ENCODE measurements around the gene ARL6IP4.
A peak's percentile ranks its signal among the peaks of the same experiment; 100 is the strongest.

Gene ARL6IP4

GRCh38 chr12:122965321-122965751 lies 15.1 kb upstream of the ARL6IP4 start:
- Histone ChIP-seq H3K4me3 (ENCODE audit: insufficient read depth, low read length, poor library complexity, severe bottlenecking) (no peak overlapping the region), H3F3A (ENCODE audit: insufficient read depth) (peaks cover 5% of the 10 kb centered on the region; the same call in 1 of the 2 replicates), H3K9me2 (replicated peaks; ENCODE audit: insufficient read depth, low read length) (no peaks in the 10 kb centered on the region), H3K4me2 (ENCODE audit: low read depth, low read length, poor library complexity, severe bottlenecking) (no peak overlapping the region), H3K36me3 (ENCODE audit: low read length) (no peaks in the 10 kb centered on the region), H2AFZ (ENCODE audit: low read depth, low read length, severe bottlenecking) (no peak overlapping the region), H3K27ac (ENCODE audit: low read depth, low read length) (no peak overlapping the region), H3K9ac (ENCODE audit: low read length) (no peak overlapping the region), H3K9me3 (ENCODE audit: insufficient read depth, low read length) (no peaks in the 10 kb centered on the region), H3K27me3 (ENCODE audit: low read length) (no peaks in the 10 kb centered on the region), H4K20me1 (ENCODE audit: low read depth, low read length) (no peaks in the 10 kb centered on the region), H3K79me2 (ENCODE audit: insufficient read depth, low read length) (no peaks in the 10 kb centered on the region)
- TF ChIP-seq CTCF (IDR thresholded peaks at IDR 0.05; ENCODE audit: insufficient read depth, low read length, poor library complexity, severe bottlenecking) = no peak
- TF ChIP-seq EZH2phosphoT487 (conservative IDR thresholded peaks at IDR 0.05; ENCODE audit: low read length) = no peak

DNA sequence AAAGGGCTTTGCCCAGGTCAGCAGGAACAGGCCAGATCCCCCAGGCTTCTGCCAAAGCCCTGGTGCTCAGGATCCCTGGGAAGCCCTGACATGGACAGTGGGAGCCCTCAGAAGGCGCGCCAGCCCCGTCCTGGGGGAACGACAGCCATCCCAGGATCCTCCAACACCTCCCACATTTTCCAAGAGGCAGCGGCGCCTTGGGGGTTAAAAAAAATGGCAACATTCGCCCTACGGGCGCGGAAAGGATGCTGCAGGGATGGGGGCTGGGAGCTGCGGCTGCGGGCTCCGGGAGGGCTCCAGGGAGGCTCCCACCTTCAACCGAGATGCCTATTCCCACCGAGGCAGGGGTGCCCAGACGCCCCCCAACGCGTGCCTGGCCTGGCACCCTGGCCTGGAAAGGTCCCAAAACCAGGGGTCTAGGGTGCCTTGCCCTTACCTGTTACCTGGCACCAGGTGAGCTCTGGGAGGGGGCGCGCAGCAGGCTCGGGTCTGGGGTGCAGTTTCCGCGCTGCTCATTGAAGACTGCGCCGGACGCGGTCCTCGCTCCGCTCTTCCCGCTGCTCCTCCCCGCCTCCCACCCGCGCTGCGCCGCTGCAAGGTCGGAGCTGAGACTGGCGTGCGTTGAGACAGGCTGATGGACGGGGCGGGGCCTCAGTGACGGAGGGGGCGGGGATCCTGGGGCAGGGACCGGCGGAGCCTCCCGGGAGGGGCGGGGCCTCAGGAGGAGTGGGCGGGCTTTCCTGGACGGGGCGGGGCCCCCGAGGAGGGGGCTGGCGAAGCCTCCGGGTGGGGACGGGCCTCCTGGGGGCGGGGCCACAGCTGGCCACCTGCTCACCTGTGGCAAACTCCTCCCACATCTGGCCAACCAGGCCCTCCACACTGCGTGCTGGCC lies 14.4 kb upstream of the ARL6IP4 start, which contains the start of gene ABCB9:
ABCB9 (minus strand) TSS at position 613 of the 892 bp plus-strand sequence. CDS start 6,228 bp downstream, outside the sequence.
- Histone ChIP-seq H3K27ac (ENCODE audit: low read depth, low read length) (no peak within 1 kb of the TSS), H3K4me3 (ENCODE audit: insufficient read depth, low read length, poor library complexity, severe bottlenecking) (peak within 1 kb of the TSS; percentile 28), H3K79me2 (ENCODE audit: insufficient read depth, low read length) (no peaks in the 10 kb centered on the region), H3K27me3 (ENCODE audit: low read length) (no peaks in the 10 kb centered on the region), H3K9me3 (ENCODE audit: insufficient read depth, low read length) (no peaks in the 10 kb centered on the region), H3F3A (ENCODE audit: insufficient read depth) (peaks cover 5% of the 10 kb centered on the region; the same call in 1 of the 2 replicates), H3K4me2 (ENCODE audit: low read depth, low read length, poor library complexity, severe bottlenecking) (peak within 1 kb of the TSS; percentile 50), H4K20me1 (ENCODE audit: low read depth, low read length) (no peaks in the 10 kb centered on the region), H2AFZ (ENCODE audit: low read depth, low read length, severe bottlenecking) (no peak within 1 kb of the TSS), H3K36me3 (ENCODE audit: low read length) (no peaks in the 10 kb centered on the region), H3K9ac (ENCODE audit: low read length) (no peak within 1 kb of the TSS), H3K9me2 (replicated peaks; ENCODE audit: insufficient read depth, low read length) (no peaks in the 10 kb centered on the region)
- TF ChIP-seq CTCF (IDR thresholded peaks at IDR 0.05; ENCODE audit: insufficient read depth, low read length, poor library complexity, severe bottlenecking) (no peak), EZH2phosphoT487 (conservative IDR thresholded peaks at IDR 0.05; ENCODE audit: low read length) (no peak)

- H3K27me3 ChIP-seq (ENCODE audit: low read length) = no peaks in the 10 kb centered on the region
- no peaks in the 10 kb centered on the region for H3K36me3 ChIP-seq (ENCODE audit: low read length)
- no peak for TF ChIP-seq EZH2phosphoT487 (conservative IDR thresholded peaks at IDR 0.05; ENCODE audit: low read length)
- TF ChIP-seq CTCF (IDR thresholded peaks at IDR 0.05; ENCODE audit: insufficient read depth, low read length, poor library complexity, severe bottlenecking) = no peak
- no peaks in the 10 kb centered on the region for H3K79me2 ChIP-seq (ENCODE audit: insufficient read depth, low read length)
- no peaks in the 10 kb centered on the region for H3K9me3 ChIP-seq (ENCODE audit: insufficient read depth, low read length)
- no peaks in the 10 kb centered on the region for H4K20me1 ChIP-seq (ENCODE audit: low read depth, low read length)
- peak overlapping the region; percentile 50 for H3K4me2 ChIP-seq (ENCODE audit: low read depth, low read length, poor library complexity, severe bottlenecking)
- H3F3A ChIP-seq (ENCODE audit: insufficient read depth) = peaks cover 5% of the 10 kb centered on the region; the same call in 1 of the 2 replicates
- H3K9me2 ChIP-seq (replicated peaks; ENCODE audit: insufficient read depth, low read length) = no peaks in the 10 kb centered on the region
- H2AFZ ChIP-seq (ENCODE audit: low read depth, low read length, severe bottlenecking) = no peak overlapping the region
- H3K9ac ChIP-seq (ENCODE audit: low read length) = no peak overlapping the region
- no peak overlapping the region for H3K27ac ChIP-seq (ENCODE audit: low read depth, low read length)
- no peak overlapping the region for H3K4me3 ChIP-seq (ENCODE audit: insufficient read depth, low read length, poor library complexity, severe bottlenecking)
Measured at GRCh38 chr12:122966743-122967550, 13.5 kb upstream of the ARL6IP4 start.
